Sciatic nerve (tissue), 2 donors: Measurements from ENCODE around the gene RNF224. TPM values are rescaled to one million over a fixed set of nuclear protein-coding genes. Genes with fewer than 3 reads are reported as not detected.
"Not testable (repeated sequence)": the region's sequence is repeated elsewhere in the genome, so short reads cannot be mapped to it uniquely, and the experiment has no call there.

Experiments used
- ATAC-seq: fragments of 200-7000 bp; cut with Tn5 transposase; one replicate; pipeline ENCODE4 v1.9.1; 2020; ENCODE audit warnings: mild to moderate bottlenecking, moderate library complexity
- DNase-seq: peaks from one replicate; pipeline ENCODE4 v3.0.0-alpha.2; 2020; ENCODE audit warnings: low spot score
- intact Hi-C: fragments of 100-400 bp; cut with DNase I; formaldehyde crosslinking; loops from one replicate; pipeline ENCODE4 v1.14.2; 2022
- total RNA-seq: library from RNA; stranded (reverse); fragmentation: NEBNext Ultra II Directional; extraction: Animal tissue kit (Norgen Biotek cat#: 25700); gene quantifications from one replicate; pipeline ENCODE4 v1.2.1, GENCODE V29; 2021
- donor health status: DM: no; HTN: no; CAD: no.
- donor health status: DM: no; HTN: no; CAD: no.

Gene RNF224
- total RNA-seq, 1 donor from 2014 or later, result not detected

DNA sequence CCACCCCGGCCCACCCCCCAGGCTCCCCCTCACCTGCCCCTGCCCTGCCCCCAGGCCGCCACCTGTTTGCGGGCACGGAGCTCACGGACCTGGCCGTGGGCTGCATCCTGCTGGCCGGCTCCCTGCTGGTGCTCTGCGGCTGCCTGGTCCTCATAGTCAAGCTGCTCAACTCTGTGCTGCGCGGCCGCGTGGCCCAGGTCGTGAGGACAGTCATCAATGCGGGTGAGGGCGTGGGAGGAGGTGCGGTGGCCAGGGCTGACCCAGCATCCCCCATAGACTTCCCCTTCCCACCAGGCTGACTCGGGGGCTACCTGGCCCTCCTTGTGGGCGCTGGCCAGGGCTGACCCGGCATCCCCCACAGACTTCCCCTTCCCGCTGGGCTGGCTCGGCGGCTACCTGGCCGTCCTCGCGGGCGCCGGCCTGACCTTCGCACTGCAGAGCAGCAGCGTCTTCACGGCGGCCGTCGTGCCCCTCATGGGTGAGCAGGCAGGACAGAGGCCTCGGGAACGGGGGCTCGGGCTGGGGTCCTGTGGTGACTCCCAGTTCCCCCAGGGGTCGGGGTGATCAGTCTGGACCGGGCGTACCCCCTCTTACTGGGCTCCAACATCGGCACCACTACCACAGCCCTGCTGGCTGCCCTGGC is 6.9 kb downstream of the RNF224 start:
- intact Hi-C loops, result loop anchor here (5.0 to 10.0 kb wide), 2 partner anchors 49 to 112 kb away; partner anchors contain the start of genes ANAPC2 and SSNA1
- DNase-seq, result no peak
- no peak for ATAC-seq

DNA sequence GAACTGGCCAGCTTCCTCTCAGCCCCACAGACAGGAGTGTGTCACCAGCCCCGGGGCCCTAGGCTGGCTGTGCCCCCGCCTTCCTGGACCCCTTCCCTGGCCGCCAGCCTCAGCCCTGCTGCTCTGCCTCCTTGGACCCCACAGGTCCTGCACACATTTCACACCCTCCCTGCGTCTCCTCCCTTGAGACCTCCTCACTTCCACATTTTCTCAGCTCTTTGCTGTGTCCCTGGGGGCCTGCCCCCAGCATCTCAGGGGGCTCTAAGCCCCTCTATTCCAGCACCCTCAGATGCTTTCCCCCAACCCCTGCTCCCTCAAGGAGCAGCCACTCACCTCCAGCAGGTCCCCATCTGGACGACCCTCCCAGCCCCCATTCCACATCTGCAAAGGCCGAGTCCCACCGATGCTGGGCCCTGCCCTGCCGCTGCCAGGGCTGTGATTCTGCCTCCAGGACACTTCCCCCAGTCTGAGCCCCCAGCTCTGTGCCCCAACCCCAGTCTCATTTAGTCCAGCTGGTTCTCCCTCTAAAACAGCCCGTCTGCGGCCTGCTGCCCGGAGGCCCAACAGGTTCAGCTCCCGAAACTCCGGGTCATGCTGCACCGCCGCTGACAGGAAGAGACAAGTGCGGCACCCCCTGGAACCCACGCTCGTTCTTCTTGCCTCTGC is 7.6 kb downstream of the RNF224 start:
- DNase-seq (no peak), ATAC-seq (no peak)
- intact Hi-C loops, result loop anchor here (5.0 to 10.0 kb wide), 2 partner anchors 50 to 113 kb away; partner anchors contain the start of genes ANAPC2 and SSNA1

DNA sequence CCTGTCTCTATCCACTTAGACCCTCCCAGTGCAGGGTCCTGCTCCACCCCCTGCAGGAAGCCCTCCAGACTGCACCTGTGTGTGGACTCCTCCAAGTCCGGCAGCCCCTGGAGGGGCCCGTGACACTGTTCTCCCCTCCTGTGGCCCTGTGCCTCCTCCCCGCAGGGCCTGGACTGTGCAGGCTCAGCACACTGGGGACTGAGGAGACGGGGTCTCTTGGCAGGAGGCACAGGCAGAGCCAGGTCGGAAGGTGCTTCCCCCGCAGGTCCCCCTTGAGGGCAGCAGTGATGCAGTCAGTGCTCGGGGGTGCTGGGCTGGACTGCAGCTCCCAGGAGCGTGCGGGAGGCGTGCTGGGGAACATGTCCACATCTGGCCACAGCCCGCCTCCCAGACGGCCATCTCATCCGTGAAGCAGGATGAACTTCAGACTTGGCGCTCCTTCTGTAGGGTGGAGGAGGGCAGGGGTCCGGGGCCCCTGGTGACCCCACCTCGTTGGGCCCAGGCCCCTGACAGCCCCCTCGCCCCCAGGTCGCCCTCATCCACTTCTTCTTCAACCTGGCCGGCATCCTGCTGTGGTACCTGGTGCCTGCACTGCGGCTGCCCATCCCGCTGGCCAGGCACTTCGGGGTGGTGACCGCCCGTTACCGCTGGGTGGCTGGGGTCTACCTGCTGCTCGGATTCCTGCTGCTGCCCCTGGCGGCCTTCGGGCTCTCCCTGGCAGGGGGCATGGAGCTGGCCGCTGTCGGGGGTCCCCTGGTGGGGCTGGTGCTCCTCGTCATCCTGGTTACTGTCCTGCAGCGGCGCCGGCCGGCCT is 8.3 kb downstream of the RNF224 start:
- ATAC-seq (no peak), DNase-seq (no peak)
- intact Hi-C loops, result loop anchor here (10.0 kb wide), 1 partner anchor 51 kb away; the partner anchor contains the start of genes ANAPC2 and SSNA1

DNA sequence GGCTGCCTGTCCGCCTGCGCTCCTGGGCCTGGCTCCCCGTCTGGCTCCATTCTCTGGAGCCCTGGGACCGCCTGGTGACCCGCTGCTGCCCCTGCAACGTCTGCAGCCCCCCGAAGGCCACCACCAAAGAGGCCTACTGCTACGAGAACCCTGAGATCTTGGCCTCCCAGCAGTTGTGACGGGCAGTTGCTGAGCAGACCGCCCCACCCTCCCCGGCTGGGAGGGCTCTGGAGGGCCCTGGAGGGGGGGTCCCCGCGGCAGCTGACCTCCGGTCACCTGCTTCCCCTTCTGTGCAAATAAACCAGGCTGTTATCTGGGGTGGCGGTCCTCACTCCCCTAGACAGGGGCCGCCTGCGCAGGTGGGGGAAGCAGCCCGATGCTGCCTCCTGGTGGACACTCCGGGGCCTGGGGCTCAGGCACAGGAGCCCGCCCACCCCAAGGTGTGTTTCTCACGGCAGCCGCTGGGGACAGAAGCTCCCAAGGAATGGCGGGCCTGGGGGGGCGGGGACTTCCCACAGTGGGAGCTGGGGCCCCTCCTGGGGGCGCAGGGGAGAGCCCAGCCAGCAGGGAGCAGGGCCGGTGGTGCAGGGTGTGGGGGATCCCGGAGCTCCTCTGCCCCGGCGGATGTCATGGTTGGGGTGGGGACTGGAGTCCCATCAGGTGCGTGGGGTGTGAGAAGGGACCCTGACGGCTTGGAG is 9.1 kb downstream of the RNF224 start:
- intact Hi-C loops, result loop anchor here (10.0 kb wide), 1 partner anchor 52 kb away; the partner anchor contains the start of genes ANAPC2 and SSNA1
- DNase-seq, result peak; percentile 87
- ATAC-seq, result peak; percentile 33

DNA sequence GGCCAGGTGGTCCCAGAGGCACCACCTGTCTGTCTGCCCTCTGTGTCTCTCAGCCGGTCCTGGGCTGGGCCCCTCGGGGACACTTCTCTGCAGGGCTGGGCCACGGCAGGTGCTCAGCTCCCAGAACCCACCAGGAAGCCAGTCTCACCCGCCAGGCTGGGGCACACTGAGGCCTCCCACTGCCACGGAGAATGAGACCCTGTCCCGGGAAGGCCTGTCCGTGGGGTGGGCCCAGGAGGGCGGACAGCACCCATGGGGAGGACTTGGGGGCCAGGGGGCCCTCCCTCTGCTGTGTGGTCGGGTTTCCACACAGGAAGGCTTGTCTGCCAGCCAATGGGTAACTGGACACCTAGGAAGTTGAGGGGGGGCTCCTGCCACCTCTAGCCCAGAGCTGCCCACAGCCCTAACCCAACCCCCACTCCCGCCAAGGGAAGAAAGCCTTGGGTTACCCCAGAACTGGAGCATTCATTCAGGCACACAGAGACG is 9.7 kb downstream of the RNF224 start:
- intact Hi-C loops, result loop anchor here (10.0 kb wide), 1 partner anchor 52 kb away; the partner anchor contains the start of genes ANAPC2 and SSNA1
- no peak for ATAC-seq
- no peak for DNase-seq

DNA sequence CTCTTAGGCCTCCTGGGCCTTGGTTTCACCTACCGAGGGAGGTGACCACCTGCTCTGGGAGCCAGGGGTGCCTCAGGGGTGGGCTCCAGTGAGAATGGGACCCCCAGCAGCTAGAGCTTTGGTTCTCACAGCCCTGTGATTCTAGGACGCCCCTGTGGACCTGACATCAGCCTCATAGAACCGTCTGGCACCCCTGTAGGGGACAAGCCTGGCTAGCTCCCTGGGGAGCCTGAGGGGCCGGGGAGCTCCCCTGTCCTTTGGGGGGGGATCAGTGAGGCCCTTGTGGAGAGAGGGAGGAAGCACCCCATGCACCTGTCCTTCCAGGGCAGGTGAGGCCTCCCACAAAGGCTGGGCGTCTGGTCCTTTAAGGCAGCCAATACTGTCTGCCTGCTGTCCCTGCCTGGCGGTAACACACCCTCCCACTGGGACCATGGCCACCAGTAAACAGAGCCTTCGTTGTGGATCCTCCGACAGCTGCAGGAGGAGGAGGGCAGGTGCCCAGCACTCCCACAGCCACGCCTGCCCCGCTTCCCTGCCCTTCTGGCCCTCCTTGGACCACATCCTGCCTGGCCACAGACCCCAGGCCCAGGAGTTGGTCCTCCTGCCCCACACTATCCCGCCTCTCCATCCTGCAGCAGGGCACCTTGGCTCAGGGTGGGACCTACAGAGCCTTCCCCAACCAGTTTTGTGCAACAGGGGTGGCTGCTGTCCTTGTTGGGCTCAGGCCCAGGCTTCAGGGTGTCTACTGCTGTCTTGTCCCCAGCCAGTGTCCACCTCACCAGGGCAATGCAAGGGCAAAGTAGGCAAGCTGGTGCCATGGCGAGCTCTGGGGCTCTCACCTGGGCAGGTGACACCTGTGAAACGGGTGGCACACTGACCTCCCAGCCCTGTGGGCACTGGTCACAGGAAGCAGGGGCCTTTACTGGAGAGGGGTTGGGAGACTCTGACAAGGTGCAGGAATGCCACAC is 10.7 kb downstream of the RNF224 start:
- intact Hi-C loops, result loop anchor here (10.0 kb wide), 1 partner anchor 53 kb away; the partner anchor contains the start of genes ANAPC2 and SSNA1
- ATAC-seq, result no peak
- no peak for DNase-seq

DNA sequence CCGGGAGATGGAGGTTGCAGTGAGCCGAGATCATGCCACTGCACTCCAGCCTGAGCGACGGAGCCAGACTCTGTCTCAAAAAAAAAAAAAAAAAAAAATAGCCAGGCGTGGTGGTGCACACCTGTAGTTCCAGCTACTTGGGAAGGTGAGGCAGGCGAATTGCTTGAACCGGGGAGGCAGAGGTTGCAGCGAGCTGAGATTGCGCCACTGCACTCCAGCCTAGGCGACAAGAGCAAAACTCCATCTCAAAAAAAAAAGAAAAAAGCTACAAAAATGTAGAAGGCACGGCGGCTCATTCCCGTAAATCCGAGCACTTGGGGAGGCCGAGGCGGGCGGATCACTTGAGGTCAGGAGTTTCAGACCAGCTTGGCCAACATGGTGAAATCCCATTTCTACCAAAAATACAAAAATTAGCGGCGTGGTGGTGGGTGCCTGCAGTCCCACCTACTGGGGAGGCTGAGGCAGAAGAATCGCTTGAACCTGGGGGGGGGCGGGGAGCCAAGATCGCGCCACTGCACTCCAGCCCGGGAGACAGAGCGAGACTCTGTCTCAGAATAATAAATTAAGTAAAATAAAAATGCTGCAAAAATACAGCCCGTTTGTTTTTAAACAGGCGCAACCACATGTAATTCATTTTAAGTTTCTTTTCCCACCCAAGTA is 12.4 kb downstream of the RNF224 start:
- ATAC-seq, DNase-seq: not testable (repeated sequence)
- intact Hi-C loops, result loop anchor here (10.0 kb wide), 1 partner anchor 55 kb away; the partner anchor contains the start of genes ANAPC2 and SSNA1

DNA sequence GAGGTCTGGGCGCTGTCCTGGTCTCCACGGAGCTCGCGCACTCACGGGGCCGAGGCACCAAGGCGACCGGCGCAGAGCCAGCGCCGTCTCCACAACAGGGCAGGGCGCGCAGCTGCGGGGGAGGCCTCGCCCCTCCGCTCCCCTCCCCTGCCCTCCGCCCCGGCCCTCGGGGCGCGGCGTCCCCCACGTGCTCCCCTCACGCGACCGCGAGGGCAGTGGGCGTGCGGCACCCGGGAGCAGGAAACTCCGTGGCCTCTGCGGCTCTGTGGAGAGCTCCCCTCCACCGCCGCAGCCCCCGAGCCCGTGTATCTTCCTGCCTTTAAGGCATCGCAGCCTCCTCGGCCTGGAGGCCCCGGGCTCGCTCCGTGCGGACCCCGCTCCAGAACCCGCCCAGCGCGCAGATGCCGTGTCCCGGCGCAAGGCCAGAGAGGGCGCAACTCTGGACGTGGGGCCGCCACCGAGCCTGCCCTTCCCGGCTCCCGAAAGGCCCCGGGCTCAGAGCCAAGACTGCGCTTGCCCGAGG is 13.1 kb downstream of the RNF224 start:
- ATAC-seq, result peak; percentile 40
- no peak for DNase-seq
- intact Hi-C loops, result no loop called here

DNA sequence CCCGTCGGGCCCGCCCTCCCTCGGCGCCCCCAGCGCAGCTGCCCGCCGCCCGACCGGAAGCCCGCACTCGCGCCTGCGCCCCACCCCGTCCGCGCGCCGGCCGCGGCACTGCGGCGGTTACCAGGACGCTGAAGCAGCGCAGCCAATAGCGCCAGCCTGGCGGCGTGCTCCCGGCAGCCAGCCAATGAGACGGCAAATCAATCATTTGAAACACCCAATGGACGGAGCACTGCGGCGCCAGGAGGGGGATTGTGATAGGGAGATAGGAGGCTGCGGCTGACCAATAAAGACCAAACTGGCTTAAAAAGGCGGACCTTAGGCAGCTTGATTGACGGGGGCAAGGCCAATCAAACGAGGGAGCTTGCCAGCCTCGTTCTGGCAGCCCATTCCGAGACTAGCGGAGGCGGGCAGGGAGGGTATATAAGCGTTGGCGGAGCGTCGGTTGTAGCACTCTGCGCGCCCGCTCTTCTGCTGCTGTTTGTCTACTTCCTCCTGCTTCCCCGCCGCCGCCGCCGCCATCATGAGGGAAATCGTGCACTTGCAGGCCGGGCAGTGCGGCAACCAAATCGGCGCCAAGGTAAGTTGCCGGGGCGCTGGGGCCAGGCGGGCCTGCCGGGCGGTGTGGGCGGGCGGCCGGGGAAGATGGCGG is 13.7 kb downstream of the RNF224 start, which contains the start of gene TUBB4B:
Gene TUBB4B (plus strand): TSS at position 447 of the 649 bp plus-strand sequence. CDS start 74 bp downstream, at position 521.
- intact Hi-C loops, result no loop called here
- ATAC-seq (peak; percentile 96), DNase-seq (peak; percentile 99)

DNA sequence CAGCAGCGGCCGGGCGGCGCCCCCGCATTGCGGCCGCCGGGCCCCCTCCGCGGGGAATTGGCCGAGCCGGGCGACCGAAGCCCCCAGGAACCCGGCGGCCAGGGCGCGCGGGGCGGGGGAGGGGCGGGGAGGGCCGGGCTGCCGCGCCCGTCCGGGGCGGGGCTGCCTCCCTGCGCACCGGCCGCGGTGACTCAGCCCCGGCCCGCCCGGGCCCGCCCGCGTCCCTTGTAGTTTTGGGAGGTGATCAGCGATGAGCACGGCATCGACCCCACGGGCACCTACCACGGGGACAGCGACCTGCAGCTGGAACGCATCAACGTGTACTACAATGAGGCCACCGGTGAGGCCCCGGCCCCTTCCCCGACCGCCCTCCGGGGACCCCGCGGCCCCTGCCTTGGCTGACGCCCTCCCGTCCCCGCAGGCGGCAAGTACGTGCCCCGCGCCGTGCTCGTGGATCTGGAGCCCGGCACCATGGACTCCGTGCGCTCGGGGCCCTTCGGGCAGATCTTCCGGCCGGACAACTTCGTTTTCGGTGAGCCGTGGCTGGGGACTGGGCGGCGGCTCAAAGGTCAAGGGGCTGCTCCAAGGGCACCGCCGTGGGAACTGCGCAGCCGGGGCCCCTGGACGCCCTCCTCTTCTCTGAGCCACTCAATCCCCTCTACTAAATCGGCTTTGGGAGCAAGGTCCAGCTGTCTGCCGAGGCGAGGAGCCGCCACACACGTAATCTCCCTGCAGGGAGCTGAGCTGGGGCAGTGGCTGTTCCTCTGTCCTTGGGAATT is 14.4 kb downstream of the RNF224 start:
- ATAC-seq, result no peak
- intact Hi-C loops, result no loop called here
- DNase-seq, result peak; percentile 82

DNA sequence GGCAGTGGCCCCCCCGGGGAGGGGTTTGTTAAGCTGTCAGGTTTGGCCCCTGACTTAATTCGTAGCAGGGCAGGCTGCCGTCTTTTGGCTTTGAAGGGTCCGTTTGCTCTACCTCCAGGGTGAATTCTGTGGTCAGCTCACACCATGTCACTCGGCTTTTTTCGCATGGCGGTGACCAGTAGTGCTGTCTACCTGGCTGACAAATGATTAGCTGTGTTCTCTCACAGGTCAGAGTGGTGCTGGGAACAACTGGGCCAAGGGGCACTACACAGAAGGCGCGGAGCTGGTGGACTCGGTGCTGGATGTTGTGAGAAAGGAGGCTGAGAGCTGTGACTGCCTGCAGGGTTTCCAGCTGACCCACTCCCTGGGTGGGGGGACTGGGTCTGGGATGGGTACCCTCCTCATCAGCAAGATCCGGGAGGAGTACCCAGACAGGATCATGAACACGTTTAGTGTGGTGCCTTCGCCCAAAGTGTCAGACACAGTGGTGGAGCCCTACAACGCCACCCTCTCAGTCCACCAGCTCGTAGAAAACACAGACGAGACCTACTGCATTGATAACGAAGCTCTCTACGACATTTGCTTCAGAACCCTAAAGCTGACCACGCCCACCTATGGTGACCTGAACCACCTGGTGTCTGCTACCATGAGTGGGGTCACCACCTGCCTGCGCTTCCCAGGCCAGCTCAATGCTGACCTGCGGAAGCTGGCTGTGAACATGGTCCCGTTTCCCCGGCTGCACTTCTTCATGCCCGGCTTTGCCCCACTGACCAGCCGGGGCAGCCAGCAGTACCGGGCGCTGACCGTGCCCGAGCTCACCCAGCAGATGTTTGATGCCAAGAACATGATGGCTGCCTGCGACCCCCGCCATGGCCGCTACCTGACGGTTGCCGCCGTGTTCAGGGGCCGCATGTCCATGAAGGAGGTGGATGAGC is 15.2 kb downstream of the RNF224 start:
- intact Hi-C loops, result no loop called here
- ATAC-seq (no peak), DNase-seq (no peak)

DNA sequence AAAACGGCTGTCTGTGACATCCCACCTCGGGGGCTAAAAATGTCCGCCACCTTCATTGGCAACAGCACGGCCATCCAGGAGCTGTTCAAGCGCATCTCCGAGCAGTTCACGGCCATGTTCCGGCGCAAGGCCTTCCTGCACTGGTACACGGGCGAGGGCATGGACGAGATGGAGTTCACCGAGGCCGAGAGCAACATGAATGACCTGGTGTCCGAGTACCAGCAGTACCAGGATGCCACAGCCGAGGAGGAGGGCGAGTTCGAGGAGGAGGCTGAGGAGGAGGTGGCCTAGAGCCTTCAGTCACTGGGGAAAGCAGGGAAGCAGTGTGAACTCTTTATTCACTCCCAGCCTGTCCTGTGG is 15.9 kb downstream of the RNF224 start:
- ATAC-seq, DNase-seq, intact Hi-C loops: not testable (repeated sequence)

DNA sequence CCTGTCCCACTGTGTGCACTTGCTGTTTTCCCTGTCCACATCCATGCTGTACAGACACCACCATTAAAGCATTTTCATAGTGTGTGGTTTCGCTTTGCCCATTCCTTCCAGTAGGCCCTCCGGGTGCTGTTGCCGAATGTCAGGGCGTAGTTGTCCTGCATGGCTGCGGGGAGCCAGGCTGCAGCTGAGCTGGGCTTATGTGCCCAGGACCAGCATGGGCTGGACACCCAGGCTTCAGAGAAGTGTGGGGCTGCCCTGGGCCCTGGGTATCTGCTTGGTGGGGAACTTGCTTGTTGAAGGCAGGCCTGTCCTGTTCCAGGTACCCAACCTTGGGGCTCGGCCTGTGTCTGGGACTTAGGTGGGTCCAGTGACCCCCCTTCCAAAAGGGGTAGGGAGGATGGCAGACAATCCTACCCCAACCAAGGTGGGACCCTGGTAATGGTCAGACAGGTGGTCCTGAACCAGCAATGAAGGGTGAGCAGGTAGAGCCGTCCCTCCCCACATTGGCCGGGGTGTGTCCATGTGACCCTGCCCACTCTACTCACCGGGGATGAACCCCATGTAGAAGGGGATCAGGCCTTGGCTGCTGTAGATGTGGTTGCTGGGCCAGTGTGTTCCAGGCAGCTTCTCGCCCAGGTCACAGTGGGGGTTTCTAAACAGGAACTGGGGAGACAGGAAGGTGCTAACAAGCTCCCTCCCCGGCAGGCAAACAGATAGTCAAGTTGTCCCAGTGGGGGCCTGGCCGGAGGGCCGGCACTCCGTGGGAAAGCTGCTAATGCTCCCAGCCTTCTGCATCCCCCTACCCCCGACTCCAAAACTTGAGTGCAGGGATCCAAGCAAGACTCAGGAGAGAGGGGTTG is 16.6 kb downstream of the RNF224 start:
- intact Hi-C loops, result no loop called here
- DNase-seq (no peak), ATAC-seq (no peak)
